Liver (tissue), 3 donors: ENCODE measurements around the gene RFPL4A.

ENCODE experiments used
- CTCF ChIP-seq: fragments of 150-350 bp; IDR thresholded peaks from 2 replicates; pipeline ENCODE4 v1.5.1; 2017; ENCODE audit warnings: improper control_type of control experiment, low read depth, low read length; ENCODE audit not compliant: missing input control
- EGR1 ChIP-seq, 2 donors: IDR thresholded peaks; 2 replicates each; pipeline ENCODE4 v1.6.1; 2016 to 2018; ENCODE audit warnings: antibody characterized with exemption in 2 of 2, low read depth in 2 of 2
- GABPA ChIP-seq, 2 donors: IDR thresholded peaks in 1 of 2; conservative IDR thresholded peaks in 1 of 2; 2 replicates each; pipeline ENCODE4 v1.6.1; 2016; ENCODE audit warnings: antibody characterized with exemption in 2 of 2, mild to moderate bottlenecking in 1 of 2, moderate library complexity in 1 of 2
- HNF4G ChIP-seq: IDR thresholded peaks from 2 replicates; pipeline ENCODE4 v1.6.1; 2016; ENCODE audit warnings: antibody characterized with exemption
- JUND ChIP-seq, 2 donors: IDR thresholded peaks; 2 replicates each; pipeline ENCODE4 v1.6.1; 2016; ENCODE audit warnings: antibody characterized with exemption in 2 of 2
- MAX ChIP-seq: IDR thresholded peaks from 2 replicates; pipeline ENCODE4 v1.6.1; 2016; ENCODE audit warnings: antibody characterized with exemption
- RAD21 ChIP-seq, 2 donors: IDR thresholded peaks; 2 replicates each; pipeline ENCODE4 v1.6.1; 2016; ENCODE audit warnings: antibody characterized with exemption in 2 of 2, mild to moderate bottlenecking in 2 of 2
- REST ChIP-seq: IDR thresholded peaks from 2 replicates; pipeline ENCODE4 v1.6.1; 2016; ENCODE audit warnings: antibody characterized with exemption, mild to moderate bottlenecking
- SP1 ChIP-seq: IDR thresholded peaks from 2 replicates; pipeline ENCODE4 v1.6.1; 2018; ENCODE audit warnings: antibody characterized with exemption, mild to moderate bottlenecking
- YY1 ChIP-seq: IDR thresholded peaks from 2 replicates; pipeline ENCODE4 v1.6.1; 2016; ENCODE audit warnings: antibody characterized with exemption, mild to moderate bottlenecking
- donor health status: healthy.
- donor health status: healthy.

- TF ChIP-seq MAX (no peak), YY1 (no peak), GABPA (IDR thresholded peaks at IDR 0.05 in 1 of 2, conservative IDR thresholded peaks at IDR 0.05 in 1 of 2) (no peak), CTCF (no peak), EGR1 (IDR thresholded peaks at IDR 0.05; ENCODE audit: low read depth in 2 of 2) (no peak), SP1 (no peak), RAD21 (IDR thresholded peaks at IDR 0.05) (no peak), HNF4G (no peak), REST (no peak), JUND (IDR thresholded peaks at IDR 0.05) (no peak)
Measured at GRCh38 chr19:55766466-55766865, 7.6 kb downstream of the RFPL4A start.
